Mammary epithelial cell (primary cell): ENCODE results near the gene LTB.

ENCODE experiments used
- CTCF ChIP-seq, 2 donors: IDR thresholded peaks in 1 of 2; conservative IDR thresholded peaks in 1 of 2; 2 replicates each; pipeline ENCODE4 v1.5.1; 2011 to 2012; ENCODE audit warnings: inconsistent platforms in 2 of 2, low read length in 2 of 2, mild to moderate bottlenecking in 2 of 2, control low read depth in 1 of 2, low read depth in 1 of 2; ENCODE audit not compliant: insufficient read depth in 1 of 2; ENCODE audit errors: extremely low read depth in 1 of 2
- EZH2 ChIP-seq: IDR thresholded peaks from 2 replicates; pipeline ENCODE4 v1.6.1; 2012; ENCODE audit warnings: low read length, inconsistent platforms, borderline replicate concordance

GRCh38 chr6:31626952-31627351 is 44.7 kb upstream of the LTB start:
- TF ChIP-seq CTCF (conservative IDR thresholded peaks at IDR 0.05 in 1 of 2, IDR thresholded peaks at IDR 0.05 in 1 of 2; ENCODE audit: extremely low read depth in 1 of 2, insufficient read depth in 1 of 2, low read depth in 1 of 2, low read length in 2 of 2) (no peak), EZH2 (no peak)
